GM23248 (cell line): ENCODE results near the gene COL6A3. TPM values are rescaled to one million over a fixed set of nuclear protein-coding genes. Genes with fewer than 3 reads are reported as not detected.

Experiments
- DNase-seq: peaks from one replicate; pipeline ENCODE4 v3.0.0-alpha.2; 2015
- H2AFZ ChIP-seq: fragments of 200-600 bp; sonication (generic); 2 replicates; pipeline ENCODE4 v1.6.1; 2016; ENCODE audit warnings: antibody characterized with exemption
- H3F3A ChIP-seq: fragments of 200-600 bp; sonication (generic); 2 replicates; pipeline ENCODE4 v1.6.1; 2016; ENCODE audit warnings: mild to moderate bottlenecking, antibody characterized with exemption, mixed run types; ENCODE audit not compliant: insufficient read depth
- H3K27ac ChIP-seq: fragments of 200-600 bp; sonication (generic); 2 replicates; pipeline ENCODE4 v1.5.1; 2016; ENCODE audit warnings: mild to moderate bottlenecking
- H3K27me3 ChIP-seq: fragments of 200-600 bp; sonication (generic); replicated peaks from 2 replicates; pipeline ENCODE4 v1.6.1; 2016; ENCODE audit warnings: mild to moderate bottlenecking; ENCODE audit not compliant: insufficient read depth
- H3K36me3 ChIP-seq: fragments of 200-600 bp; sonication (generic); 2 replicates; pipeline ENCODE4 v1.6.1; 2016; ENCODE audit warnings: low read depth, mild to moderate bottlenecking
- H3K4me1 ChIP-seq: fragments of 200-600 bp; sonication (generic); 2 replicates; pipeline ENCODE4 v1.6.1; 2016; ENCODE audit warnings: mild to moderate bottlenecking; ENCODE audit not compliant: insufficient read depth
- H3K4me2 ChIP-seq: fragments of 200-600 bp; sonication (generic); one replicate; pipeline ENCODE4 v1.6.1; 2016; ENCODE audit warnings: mild to moderate bottlenecking; ENCODE audit not compliant: unreplicated experiment
- H3K4me3 ChIP-seq: fragments of 200-600 bp; sonication (generic); 2 replicates; pipeline ENCODE4 v1.5.1; 2016; ENCODE audit warnings: mild to moderate bottlenecking
- H3K79me2 ChIP-seq: fragments of 200-600 bp; sonication (generic); 2 replicates; pipeline ENCODE4 v1.6.1; 2016; ENCODE audit warnings: mild to moderate bottlenecking; ENCODE audit not compliant: insufficient read depth
- H3K9ac ChIP-seq: fragments of 200-600 bp; sonication (generic); 2 replicates; pipeline ENCODE4 v1.6.1; 2016; ENCODE audit warnings: mild to moderate bottlenecking
- H3K9me2 ChIP-seq: fragments of 200-600 bp; sonication (generic); 2 replicates; pipeline ENCODE4 v1.6.1; 2016; ENCODE audit warnings: mixed run types, mild to moderate bottlenecking, moderate library complexity; ENCODE audit not compliant: insufficient read depth
- H3K9me3 ChIP-seq: fragments of 200-600 bp; sonication (generic); one replicate; pipeline ENCODE4 v1.6.1; 2017; ENCODE audit warnings: low read depth
- H4K20me1 ChIP-seq: fragments of 200-600 bp; sonication (generic); 2 replicates; pipeline ENCODE4 v1.6.0; 2016; ENCODE audit not compliant: insufficient read depth
- EZH2 ChIP-seq: fragments of 200-600 bp; sonication (generic); IDR thresholded peaks from 2 replicates; pipeline ENCODE4 v1.6.1; 2018; ENCODE audit warnings: antibody characterized with exemption, mild to moderate bottlenecking; ENCODE audit not compliant: insufficient read depth, poor library complexity, severe bottlenecking
- EZH2phosphoT487 ChIP-seq: fragments of 200-600 bp; sonication (generic); IDR thresholded peaks from 2 replicates; pipeline ENCODE4 v1.6.1; 2018; ENCODE audit warnings: antibody characterized with exemption, moderate library complexity, mild to moderate bottlenecking, low read depth; ENCODE audit not compliant: insufficient read depth
- WGBS, 2 experiments: methylation state at CpG; one replicate each; pipeline ENCODE4 v1.1.6; 2015 to 2017; ENCODE audit warnings: low lambda C conversion rate in 2 of 2, low coverage in 1 of 2; ENCODE audit errors: missing lambda C conversion rate in 2 of 2; 5-methylcytosine and 5-hydroxymethylcytosine counted together
- in situ Hi-C: fragments of 300-500 bp; cut with MboI; formaldehyde crosslinking; loops from 2 replicates; pipeline ENCODE4 v1.15.0; 2020
- polyA plus RNA-seq: library from polyadenylated mRNA; unstranded; fragments of >200 nt; fragmentation: Nextera tagmentation; extraction: Ambion mirVana; gene quantifications from 2 replicates; pipeline ENCODE4 v1.2.1, GENCODE V29; 2016
- total RNA-seq: library from RNA; depleted of rRNA; stranded (reverse); fragments of >200 nt; shearing (Covaris generic); gene quantifications from 2 replicates; pipeline ENCODE4 v1.2.3, GENCODE V29; 2014

The COL6A3 gene
- total and polyA plus RNA-seq, 2 experiments from 2014 or later = 344 to 1,362 TPM

GRCh38 chr2:237405006-237405559, 8.9 kb downstream of the COL6A3 start:
- WGBS, 2 experiments = 9 to 14% methylated on average over 13 of the region's 13 CpGs
- Histone ChIP-seq H3K79me2 (peaks cover 100% of the 10 kb centered on the region), H3K4me1 (peaks cover 88% of the 10 kb centered on the region), H3K27me3 (no peaks in the 10 kb centered on the region), H3K36me3 (peaks cover 29% of the 10 kb centered on the region), H3K4me3 (peak overlapping the region; percentile 32), H4K20me1 (peaks cover 9% of the 10 kb centered on the region; the same call in 1 of the 2 replicates), H3K9me2 (no peaks in the 10 kb centered on the region), H2AFZ (no peak overlapping the region), H3K9me3 (no peaks in the 10 kb centered on the region), H3K4me2 (peak overlapping the region; percentile 99), H3F3A (peaks cover 97% of the 10 kb centered on the region), H3K27ac (peak overlapping the region; percentile 99), H3K9ac (peak overlapping the region; percentile 54)
- DNase-seq = peak; percentile 82
- TF ChIP-seq EZH2phosphoT487 (no peak), EZH2 (no peak)
- in situ Hi-C loops = no loop called here

DNA sequence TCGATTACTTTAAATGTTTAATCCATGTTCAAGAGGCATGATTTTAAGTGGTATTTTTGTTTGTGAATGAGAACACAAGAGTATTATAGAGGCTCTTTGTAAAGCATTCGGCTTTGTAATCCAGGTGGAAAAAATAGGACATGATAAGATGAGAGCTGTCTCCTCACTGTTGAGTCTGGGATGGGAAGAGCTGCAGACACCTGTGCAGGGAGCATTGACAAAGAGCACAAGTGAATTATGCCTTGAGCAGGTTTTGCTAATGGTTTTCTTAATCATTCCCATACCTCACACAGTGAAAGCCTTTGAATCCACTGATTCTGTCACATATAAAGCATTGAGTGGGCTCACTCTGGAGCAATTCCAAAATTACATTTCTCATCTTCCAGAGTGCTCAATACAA, 9.6 kb downstream of the COL6A3 start:
- Histone ChIP-seq H3K27me3 (no peaks in the 10 kb centered on the region), H3K4me3 (no peak overlapping the region), H3K79me2 (peaks cover 100% of the 10 kb centered on the region), H3K9ac (peak overlapping the region; percentile 54; the same call in 1 of the 2 replicates), H2AFZ (no peak overlapping the region), H3K9me2 (no peaks in the 10 kb centered on the region), H3K36me3 (peaks cover 35% of the 10 kb centered on the region), H3F3A (peaks cover 99% of the 10 kb centered on the region), H3K4me2 (peak overlapping the region; percentile 99), H3K4me1 (peaks cover 90% of the 10 kb centered on the region), H4K20me1 (peaks cover 16% of the 10 kb centered on the region), H3K9me3 (no peaks in the 10 kb centered on the region), H3K27ac (peak overlapping the region; percentile 99)
- TF ChIP-seq EZH2phosphoT487 (no peak), EZH2 (no peak)
- WGBS, 2 experiments = 77 to 78% methylated on average over 2 of the region's 2 CpGs
- in situ Hi-C loops = no loop called here
- no peak for DNase-seq

- H3K4me1 ChIP-seq = peaks cover 82% of the 10 kb centered on the region
These were observed 10.7 kb downstream of the COL6A3 start for GRCh38 chr2:237403024-237403882.

DNA sequence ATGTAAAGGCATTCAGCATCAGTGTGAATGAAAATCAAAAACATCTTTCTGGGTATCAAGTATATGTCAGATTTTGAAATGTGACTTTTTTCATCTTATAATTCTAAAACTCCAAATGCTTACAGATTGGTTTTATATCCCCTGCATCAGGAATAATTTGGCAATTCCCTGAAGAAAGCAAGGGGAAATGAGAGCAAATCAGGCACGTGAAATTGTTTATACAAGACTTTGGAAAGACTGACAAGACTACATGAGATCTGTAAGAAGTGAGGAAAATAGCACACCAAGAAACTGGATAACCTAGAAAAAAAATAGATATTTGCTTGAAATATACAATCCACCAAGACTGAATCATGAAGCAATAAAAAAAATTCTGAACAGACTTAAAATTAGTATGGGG, 13.8 kb downstream of the COL6A3 start:
- H3K4me2 ChIP-seq = peak overlapping the region; percentile 8
- peaks cover 99% of the 10 kb centered on the region for H3F3A ChIP-seq
- no peak overlapping the region for H2AFZ ChIP-seq
- WGBS, 2 experiments = 11 to 29% methylated on average over 1 of the region's 1 CpG
- no peak for DNase-seq
- peaks cover 55% of the 10 kb centered on the region for H3K36me3 ChIP-seq
- H3K27me3 ChIP-seq = no peaks in the 10 kb centered on the region
- peaks cover 57% of the 10 kb centered on the region for H3K4me1 ChIP-seq
- H4K20me1 ChIP-seq = peaks cover 28% of the 10 kb centered on the region
- H3K27ac ChIP-seq = peak overlapping the region; percentile 99
- H3K9me3 ChIP-seq = no peaks in the 10 kb centered on the region
- H3K9me2 ChIP-seq = no peaks in the 10 kb centered on the region
- TF ChIP-seq EZH2phosphoT487 (no peak), EZH2 (no peak)
- peaks cover 100% of the 10 kb centered on the region for H3K79me2 ChIP-seq
- in situ Hi-C loops = no loop called here
- 0 out of 2 replicates have a peak overlapping the region, but pooled peaks have one; percentile 17 for H3K4me3 ChIP-seq
- peak overlapping the region; percentile 19; the same call in 1 of the 2 replicates for H3K9ac ChIP-seq

More at GRCh38 chr2:237403024-237403882, 10.7 kb downstream of the COL6A3 start:
- Histone ChIP-seq H3K79me2 (peaks cover 100% of the 10 kb centered on the region), H3K4me2 (peak overlapping the region; percentile 41), H2AFZ (no peak overlapping the region), H3K9me2 (no peaks in the 10 kb centered on the region), H4K20me1 (peaks cover 28% of the 10 kb centered on the region), H3K4me3 (no peak overlapping the region), H3K36me3 (peaks cover 45% of the 10 kb centered on the region), H3K27ac (peak overlapping the region; percentile 99), H3F3A (peaks cover 100% of the 10 kb centered on the region), H3K27me3 (no peaks in the 10 kb centered on the region), H3K9ac (peak overlapping the region; percentile 18; the same call in 1 of the 2 replicates), H3K9me3 (no peaks in the 10 kb centered on the region)
- 56 to 59% methylated on average over 11 of the region's 11 CpGs for WGBS, 2 experiments
- in situ Hi-C loops = no loop called here
- no peak for TF ChIP-seq EZH2
- no peak for TF ChIP-seq EZH2phosphoT487
- peak; percentile 79 for DNase-seq
